B cell (primary cell): ENCODE measurements around the gene THOC5. TPM values are rescaled to one million over a fixed set of nuclear protein-coding genes. Genes with fewer than 3 reads are reported as not detected.
A peak's percentile ranks its signal among the peaks of the same experiment; 100 is the strongest.

Source experiments
- ATAC-seq: fragments of 200-7000 bp; cut with Tn5 transposase; one replicate; pipeline ENCODE4 v1.10.0; 2021; ENCODE audit warnings: low read depth, mild to moderate bottlenecking, moderate number of reproducible peaks, moderate library complexity
- CTCF ChIA-PET: fragments of 350-600 bp; sonication (Branson Sonifier 250); formaldehyde crosslinking; loops from one replicate; lab custom pipeline; 2021; ENCODE audit warnings: antibody characterized with exemption, inconsistent platforms; lab: Charles Lee
- POLR2A ChIA-PET: fragments of 350-600 bp; sonication (Branson Sonifier 250); formaldehyde crosslinking; loops from one replicate; lab custom pipeline; 2021; ENCODE audit warnings: antibody characterized with exemption; lab: Charles Lee
- DNase-seq: peaks from one replicate; pipeline ENCODE4 v3.0.0; 2013
- H2AFZ ChIP-seq: 2 replicates; pipeline ENCODE4 v1.6.1; 2012; ENCODE audit warnings: mild to moderate bottlenecking, low read depth, low read length; ENCODE audit not compliant: insufficient read depth, poor library complexity, severe bottlenecking
- H3K27ac ChIP-seq, 2 donors: 1 replicate in 1 of 2; 2 replicates in 1 of 2; pipeline ENCODE4 v1.5.1; 2012 to 2013; ENCODE audit warnings: low read length in 2 of 2, mild to moderate bottlenecking in 2 of 2, moderate library complexity in 1 of 2
- H3K27me3 ChIP-seq, 4 experiments: fragments of 200-600 bp in 1 of 4; sonication (generic) in 1 of 4; replicated peaks in 1 of 4; 1 replicate in 2 of 4; 2 replicates in 2 of 4; pipeline versions ENCODE4 v1.6.1 to v1.7.0; 2013 to 2016; ENCODE audit warnings: low read length in 3 of 4, mild to moderate bottlenecking in 2 of 4, mixed read lengths in 1 of 4, moderate library complexity in 1 of 4; ENCODE audit not compliant: insufficient read depth in 4 of 4, control insufficient read depth in 3 of 4; ENCODE audit errors: control extremely low read depth in 1 of 4
- H3K36me3 ChIP-seq, 2 experiments: replicated peaks in 1 of 2; 1 replicate in 1 of 2; 2 replicates in 1 of 2; pipeline versions ENCODE4 v1.6.1 to v1.7.1; 2013; ENCODE audit warnings: low read length in 1 of 2; ENCODE audit not compliant: insufficient read depth in 2 of 2, control insufficient read depth in 1 of 2; ENCODE audit errors: control extremely low read depth in 1 of 2, extremely low read depth in 1 of 2
- H3K4me1 ChIP-seq, 2 donors: fragments of 200-600 bp in 1 of 2; sonication (generic) in 1 of 2; 1 replicate in 1 of 2; 2 replicates in 1 of 2; pipeline versions ENCODE4 v1.5.1 to v1.6.1; 2013 to 2017; ENCODE audit warnings: low read length in 2 of 2; ENCODE audit not compliant: control insufficient read depth in 2 of 2, insufficient read depth in 2 of 2
- H3K4me2 ChIP-seq: replicated peaks from 2 replicates; pipeline ENCODE3; 2012; ENCODE audit warnings: mild to moderate bottlenecking, low read depth, low read length; ENCODE audit not compliant: poor library complexity, severe bottlenecking
- H3K4me3 ChIP-seq, 5 experiments: fragments of 200-600 bp in 1 of 5; sonication (generic) in 1 of 5; 1 replicate in 3 of 5; 2 replicates in 2 of 5; pipeline versions ENCODE4 v1.5.1 to v1.7.0; 2011 to 2016; ENCODE audit warnings: low read length in 4 of 5, mild to moderate bottlenecking in 4 of 5, low read depth in 2 of 5, control low read depth in 1 of 5, moderate library complexity in 1 of 5; ENCODE audit not compliant: insufficient read depth in 1 of 5; ENCODE audit errors: control extremely low read depth in 1 of 5, extremely low read depth in 1 of 5
- H3K79me2 ChIP-seq: fragments of 200-600 bp; sonication (generic); one replicate; pipeline ENCODE4 v1.6.0; 2016; ENCODE audit warnings: low read length; ENCODE audit not compliant: control insufficient read depth, insufficient read depth
- H3K9ac ChIP-seq: fragments of 200-600 bp; sonication (generic); 2 replicates; pipeline ENCODE4 v1.6.1; 2017; ENCODE audit warnings: mild to moderate bottlenecking, low read length, moderate library complexity
- H3K9me3 ChIP-seq, 3 donors: one replicate each; pipeline versions ENCODE4 v1.6.1 to v1.7.1; 2013; ENCODE audit warnings: low read length in 2 of 3; ENCODE audit not compliant: control insufficient read depth in 2 of 3, insufficient read depth in 1 of 3; ENCODE audit errors: control extremely low read depth in 1 of 3
- H4K20me1 ChIP-seq: 2 replicates; pipeline ENCODE4 v1.6.0; 2012; ENCODE audit warnings: mild to moderate bottlenecking, low read length; ENCODE audit not compliant: insufficient read depth, control insufficient read depth, poor library complexity, severe bottlenecking
- H3K27ac Mint-ChIP-seq: one replicate; pipeline ENCODE4 v1.8.0; 2021; ENCODE audit warnings: mixed read lengths
- H3K27me3 Mint-ChIP-seq: one replicate; pipeline ENCODE4 v1.8.0; 2021; ENCODE audit warnings: mixed read lengths
- H3K4me1 Mint-ChIP-seq: one replicate; pipeline ENCODE4 v1.8.0; 2021; ENCODE audit warnings: mixed read lengths
- H3K4me3 Mint-ChIP-seq: one replicate; pipeline ENCODE4 v1.8.0; 2021; ENCODE audit warnings: mixed read lengths
- H3K9me3 Mint-ChIP-seq: one replicate; pipeline ENCODE4 v1.8.0; 2022; ENCODE audit warnings: mixed read lengths; ENCODE audit not compliant: insufficient read depth
- EZH2 ChIP-seq: IDR thresholded peaks from 2 replicates; pipeline ENCODE4 v1.6.1; 2012; ENCODE audit warnings: borderline replicate concordance, low read depth, mild to moderate bottlenecking, moderate library complexity, low read length; ENCODE audit not compliant: insufficient read depth, poor library complexity, severe bottlenecking
- WGBS: methylation state at CpG from one replicate; pipeline ENCODE4 v1.1.5; 2013; ENCODE audit warnings: missing lambda C conversion rate; ENCODE audit not compliant: insufficient coverage; 5-methylcytosine and 5-hydroxymethylcytosine counted together
- intact Hi-C: fragments of 100-400 bp; cut with micrococcal nuclease; formaldehyde crosslinking; loops from one replicate; pipeline ENCODE4 v1.10.0; 2022
- polyA plus RNA-seq: library from polyadenylated mRNA; depleted of rRNA; stranded (reverse); fragments of >200 nt; gene quantifications from 2 replicates; pipeline ENCODE4 v1.2.3, GENCODE V29; 2012
- total RNA-seq, 2 donors: library from RNA; stranded (reverse); fragments of 120-200 nt in 1 of 2; gene quantifications; 1 replicate in 1 of 2; 2 replicates in 1 of 2; pipeline versions ENCODE4 v1.2.3 to v1.2.4, GENCODE V29; 2013 to 2022
- TF ChIP-seq, protein P1 (sequence below): fragments of 200-600 bp; IDR thresholded peaks from one replicate; pipeline ENCODE4 v1.8.0; 2022; ENCODE audit warnings: antibody characterized with exemption, mild to moderate bottlenecking

The THOC5 gene
- total and polyA plus RNA-seq, 2 donors (not counting 1 experiment from before 2014, with no cell fraction given): 26.5 to 59.1 TPM

DNA sequence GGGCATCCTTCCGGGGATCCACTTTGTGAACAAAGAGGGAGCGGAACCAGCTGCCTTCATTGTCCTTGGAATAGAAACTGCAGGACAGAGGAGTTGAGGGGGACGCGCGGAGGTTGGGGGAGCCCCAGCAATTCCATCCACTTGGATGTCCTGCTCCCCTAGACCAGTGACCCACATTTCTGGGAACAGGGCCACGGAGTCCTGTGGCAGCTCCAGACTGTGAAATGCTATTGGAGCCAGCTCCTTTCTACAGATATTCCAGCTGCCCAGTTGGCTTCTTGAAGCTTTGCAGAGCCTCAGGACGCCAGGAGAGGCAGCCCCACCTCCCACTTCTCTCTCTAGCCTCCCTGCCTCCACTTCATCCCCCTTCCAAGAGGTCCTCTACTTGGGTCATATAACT is 16.9 kb upstream of the THOC5 start:
- H3K36me3 ChIP-seq: peaks cover 2 to 21% of the 10 kb centered on the region in 2 experiments
- 100% methylated on average over 7 of the region's 7 CpGs for WGBS
- H3K4me2 ChIP-seq: no peak overlapping the region
- H3K79me2 ChIP-seq: no peaks in the 10 kb centered on the region
- Mint-ChIP-seq H3K4me3 (no peak overlapping the region), H3K9me3 (no peaks in the 10 kb centered on the region), H3K4me1 (no peaks in the 10 kb centered on the region), H3K27ac (peak overlapping the region; percentile 67), H3K27me3 (no peaks in the 10 kb centered on the region)
- ChIA-PET CTCF (no interaction called here), POLR2A (no interaction called here)
- no peaks in the 10 kb centered on the region for H3K9me3 ChIP-seq
- no peak for DNase-seq
- H3K27ac ChIP-seq: no peak overlapping the region
- H3K4me3 ChIP-seq: no peak overlapping the region
- intact Hi-C loops: no loop called here
- H3K9ac ChIP-seq: no peak overlapping the region
- ATAC-seq: no peak
- H3K4me1 ChIP-seq: no peaks in the 10 kb centered on the region
- H2AFZ ChIP-seq: no peak overlapping the region
- no peaks in the 10 kb centered on the region for H3K27me3 ChIP-seq
- no peak for TF ChIP-seq EZH2
- TF ChIP-seq, protein P1, sequence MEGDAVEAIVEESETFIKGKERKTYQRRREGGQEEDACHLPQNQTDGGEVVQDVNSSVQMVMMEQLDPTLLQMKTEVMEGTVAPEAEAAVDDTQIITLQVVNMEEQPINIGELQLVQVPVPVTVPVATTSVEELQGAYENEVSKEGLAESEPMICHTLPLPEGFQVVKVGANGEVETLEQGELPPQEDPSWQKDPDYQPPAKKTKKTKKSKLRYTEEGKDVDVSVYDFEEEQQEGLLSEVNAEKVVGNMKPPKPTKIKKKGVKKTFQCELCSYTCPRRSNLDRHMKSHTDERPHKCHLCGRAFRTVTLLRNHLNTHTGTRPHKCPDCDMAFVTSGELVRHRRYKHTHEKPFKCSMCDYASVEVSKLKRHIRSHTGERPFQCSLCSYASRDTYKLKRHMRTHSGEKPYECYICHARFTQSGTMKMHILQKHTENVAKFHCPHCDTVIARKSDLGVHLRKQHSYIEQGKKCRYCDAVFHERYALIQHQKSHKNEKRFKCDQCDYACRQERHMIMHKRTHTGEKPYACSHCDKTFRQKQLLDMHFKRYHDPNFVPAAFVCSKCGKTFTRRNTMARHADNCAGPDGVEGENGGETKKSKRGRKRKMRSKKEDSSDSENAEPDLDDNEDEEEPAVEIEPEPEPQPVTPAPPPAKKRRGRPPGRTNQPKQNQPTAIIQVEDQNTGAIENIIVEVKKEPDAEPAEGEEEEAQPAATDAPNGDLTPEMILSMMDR: no peak
- H4K20me1 ChIP-seq: no peaks in the 10 kb centered on the region

- Histone ChIP-seq H3K9me3 (no peaks in the 10 kb centered on the region), H3K27me3 (no peaks in the 10 kb centered on the region), H4K20me1 (no peaks in the 10 kb centered on the region), H3K79me2 (no peaks in the 10 kb centered on the region), H3K4me2 (no peak overlapping the region), H3K4me3 (no peak overlapping the region), H3K27ac (no peak overlapping the region), H2AFZ (no peak overlapping the region), H3K9ac (no peak overlapping the region), H3K4me1 (no peaks in the 10 kb centered on the region), H3K36me3 (peaks cover 2 to 28% of the 10 kb centered on the region in 2 experiments)
- no peaks in the 10 kb centered on the region for H3K4me1 Mint-ChIP-seq
- H3K4me3 Mint-ChIP-seq: no peak overlapping the region
- WGBS: 92% methylated on average over 5 of the region's 7 CpGs
- no peak for DNase-seq
- intact Hi-C loops: no loop called here
- no peaks in the 10 kb centered on the region for H3K9me3 Mint-ChIP-seq
- POLR2A ChIA-PET: no interaction called here
- CTCF ChIA-PET: no interaction called here
- H3K27me3 Mint-ChIP-seq: no peaks in the 10 kb centered on the region
- no peak for ATAC-seq
- no peak overlapping the region for H3K27ac Mint-ChIP-seq
- TF ChIP-seq, protein P1: no peak
- no peak for TF ChIP-seq EZH2
Observed at GRCh38 chr22:29569011-29569678, 15.6 kb upstream of the THOC5 start.
